ENCODE data around the gene KLHDC7B. TPM values are rescaled to one million over a fixed set of nuclear protein-coding genes. Genes with fewer than 3 reads are reported as not detected.

KLHDC7B gene
- total and polyA plus RNA-seq, 2 donors = 0.11 to 0.33 TPM

DNA sequence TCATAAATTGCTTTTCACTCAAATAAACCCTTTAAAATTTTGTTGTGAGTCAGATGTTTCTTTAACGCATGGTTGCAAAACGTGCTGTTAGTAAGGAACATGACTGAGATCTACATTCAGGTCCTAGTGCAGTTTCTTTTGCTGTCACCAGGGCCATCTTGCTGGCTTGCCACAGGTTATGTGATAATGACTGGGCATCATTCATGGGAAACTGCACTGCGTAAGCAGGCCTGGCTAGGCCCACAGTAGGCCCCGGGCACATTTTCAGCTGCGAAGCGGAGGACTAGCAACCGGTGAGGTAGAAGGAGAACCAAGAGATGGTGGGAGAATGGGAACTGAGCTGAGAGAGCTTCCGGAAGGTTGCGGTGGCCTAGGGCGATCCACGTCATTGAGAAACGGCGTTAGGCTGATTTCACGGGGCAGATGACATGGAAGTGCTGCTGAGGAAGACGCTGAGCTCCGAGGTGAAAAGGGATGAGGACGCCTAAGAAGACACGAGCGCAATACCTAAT lies 3.2 kb upstream of the KLHDC7B start:
- WGBS = 90% methylated on average over 19 of the region's 19 CpGs
- Histone ChIP-seq H3K27ac (ENCODE audit: low read depth) (no peak overlapping the region), H3K36me3 (ENCODE audit: insufficient read depth) (no peaks in the 10 kb centered on the region), H3K4me1 (ENCODE audit: insufficient read depth) (no peaks in the 10 kb centered on the region), H3K4me3 (ENCODE audit: low read depth, low read length) (no peak overlapping the region)
- DNase-seq (ENCODE audit: extremely low spot score) = no peak

DNA sequence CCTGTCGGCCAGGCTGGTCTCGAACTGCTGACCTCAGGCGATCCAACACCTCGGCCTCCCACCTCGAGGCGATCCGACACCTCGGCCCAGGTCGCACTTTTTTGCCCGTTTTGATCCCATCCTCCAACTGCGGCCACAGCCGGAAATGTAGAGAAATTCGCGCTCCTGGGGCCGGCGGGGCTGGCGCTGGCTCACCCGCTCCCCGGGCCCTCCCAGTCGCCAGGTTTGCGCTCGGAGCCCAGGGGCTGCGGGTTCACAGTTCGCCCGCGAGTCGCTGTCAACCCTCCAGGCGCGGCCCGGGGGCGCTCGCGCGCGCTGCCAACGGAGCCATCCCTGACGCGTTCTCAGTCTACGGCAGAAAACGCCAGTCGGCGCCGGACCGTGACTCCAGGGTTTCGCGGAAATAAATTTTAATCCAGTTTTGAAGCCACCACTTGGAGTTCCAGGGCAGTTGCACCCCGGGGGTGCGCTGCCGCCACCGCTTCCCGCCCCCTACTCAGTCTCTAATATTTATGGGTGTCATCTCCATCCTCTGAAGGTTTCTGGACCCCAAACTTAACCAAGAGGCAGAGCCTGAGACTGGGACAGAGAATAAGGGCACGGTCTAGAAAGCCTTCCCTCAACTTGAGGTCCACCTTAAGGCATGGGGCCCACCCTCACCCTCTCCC lies 1.5 kb upstream of the KLHDC7B start:
- Histone ChIP-seq H3K4me1 (ENCODE audit: insufficient read depth) (no peaks in the 10 kb centered on the region), H3K36me3 (ENCODE audit: insufficient read depth) (no peaks in the 10 kb centered on the region), H3K4me3 (ENCODE audit: low read depth, low read length) (no peak overlapping the region), H3K27ac (ENCODE audit: low read depth) (no peak overlapping the region)
- WGBS = 5% methylated on average over 52 of the region's 52 CpGs
- no peak for DNase-seq (ENCODE audit: extremely low spot score)

DNA sequence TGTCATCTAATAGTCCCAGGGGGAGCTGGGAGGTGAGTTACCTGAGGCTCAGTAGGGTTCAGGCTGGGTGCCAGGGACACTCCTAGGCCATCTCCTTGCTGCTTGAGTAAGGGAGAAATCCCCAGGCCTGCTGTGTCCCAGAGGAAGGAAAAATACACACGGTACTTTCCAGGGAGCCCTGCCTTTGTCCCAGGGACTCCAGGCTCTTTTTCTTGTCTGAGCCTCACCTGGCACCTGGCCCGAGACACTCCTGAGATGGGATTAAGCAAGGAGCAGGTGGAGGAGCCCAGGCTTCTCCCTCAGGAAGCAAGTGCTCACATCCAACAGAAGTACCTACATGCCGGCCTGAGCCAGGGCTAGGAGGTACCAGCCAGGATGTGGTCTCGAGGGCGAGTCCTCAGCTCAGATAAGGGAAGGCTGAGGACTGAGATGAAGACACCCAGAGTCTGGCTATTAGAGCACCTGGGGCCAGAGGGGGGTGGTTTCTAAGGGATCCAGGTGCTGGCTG lies 899 bp upstream of the KLHDC7B start:
- Histone ChIP-seq H3K36me3 (ENCODE audit: insufficient read depth) (no peaks in the 10 kb centered on the region), H3K4me3 (ENCODE audit: low read depth, low read length) (no peak overlapping the region), H3K4me1 (ENCODE audit: insufficient read depth) (no peaks in the 10 kb centered on the region), H3K27ac (ENCODE audit: low read depth) (no peak overlapping the region)
- no peak for DNase-seq (ENCODE audit: extremely low spot score)
- WGBS = 74% methylated on average over 5 of the region's 5 CpGs

DNA sequence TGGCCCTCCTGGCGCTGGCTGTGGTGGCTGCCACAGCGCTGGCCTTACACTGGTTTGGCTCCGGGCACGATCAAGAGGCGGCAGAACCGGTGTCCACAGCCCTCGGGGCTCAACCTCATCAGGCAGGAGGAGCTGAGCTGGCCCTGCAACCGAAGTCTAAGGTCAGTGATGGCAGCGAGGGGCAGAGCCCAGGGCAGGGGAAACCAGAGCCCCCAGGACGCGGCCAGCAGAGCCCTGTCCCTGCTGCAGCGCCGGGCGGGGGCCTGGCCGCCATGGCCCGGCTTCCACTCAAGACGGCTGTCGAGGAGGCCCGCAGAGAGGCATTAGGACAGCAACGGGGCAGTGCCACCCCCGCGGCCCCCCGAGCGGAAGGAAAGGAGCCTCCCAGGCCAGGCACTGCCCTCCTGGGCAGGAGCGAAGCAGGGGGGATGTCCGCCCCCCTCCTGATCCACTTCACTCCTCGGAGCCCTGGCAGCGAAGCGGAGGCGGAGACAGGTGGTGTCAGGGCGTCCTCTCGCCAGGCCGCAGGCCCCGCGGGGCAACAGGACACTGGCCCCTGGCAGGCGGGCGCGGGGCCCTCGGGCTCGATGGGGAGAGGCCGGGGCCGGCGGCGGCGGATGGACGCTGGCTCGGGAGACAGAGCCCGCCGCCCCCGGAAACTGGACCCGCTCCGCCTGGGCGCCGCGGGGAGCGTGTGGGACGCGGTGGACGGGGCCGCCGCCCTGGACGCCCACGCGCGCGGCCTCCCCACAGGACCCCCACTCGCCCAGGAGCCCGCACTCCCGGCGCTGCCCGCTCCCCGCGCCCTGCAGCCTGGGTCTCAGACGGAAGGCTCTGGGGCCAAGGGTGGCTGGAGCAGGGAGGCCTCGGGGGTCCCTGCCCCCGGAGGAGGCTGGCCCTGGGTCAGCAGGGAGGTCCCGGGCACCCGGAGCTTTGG lies 895 bp downstream of the KLHDC7B start:
- H3K36me3 ChIP-seq (ENCODE audit: insufficient read depth) = no peaks in the 10 kb centered on the region
- no peak overlapping the region for H3K27ac ChIP-seq (ENCODE audit: low read depth)
- DNase-seq (ENCODE audit: extremely low spot score) = no peak
- H3K4me3 ChIP-seq (ENCODE audit: low read depth, low read length) = no peak overlapping the region
- 68% methylated on average over 78 of the region's 78 CpGs for WGBS
- no peaks in the 10 kb centered on the region for H3K4me1 ChIP-seq (ENCODE audit: insufficient read depth)

DNA sequence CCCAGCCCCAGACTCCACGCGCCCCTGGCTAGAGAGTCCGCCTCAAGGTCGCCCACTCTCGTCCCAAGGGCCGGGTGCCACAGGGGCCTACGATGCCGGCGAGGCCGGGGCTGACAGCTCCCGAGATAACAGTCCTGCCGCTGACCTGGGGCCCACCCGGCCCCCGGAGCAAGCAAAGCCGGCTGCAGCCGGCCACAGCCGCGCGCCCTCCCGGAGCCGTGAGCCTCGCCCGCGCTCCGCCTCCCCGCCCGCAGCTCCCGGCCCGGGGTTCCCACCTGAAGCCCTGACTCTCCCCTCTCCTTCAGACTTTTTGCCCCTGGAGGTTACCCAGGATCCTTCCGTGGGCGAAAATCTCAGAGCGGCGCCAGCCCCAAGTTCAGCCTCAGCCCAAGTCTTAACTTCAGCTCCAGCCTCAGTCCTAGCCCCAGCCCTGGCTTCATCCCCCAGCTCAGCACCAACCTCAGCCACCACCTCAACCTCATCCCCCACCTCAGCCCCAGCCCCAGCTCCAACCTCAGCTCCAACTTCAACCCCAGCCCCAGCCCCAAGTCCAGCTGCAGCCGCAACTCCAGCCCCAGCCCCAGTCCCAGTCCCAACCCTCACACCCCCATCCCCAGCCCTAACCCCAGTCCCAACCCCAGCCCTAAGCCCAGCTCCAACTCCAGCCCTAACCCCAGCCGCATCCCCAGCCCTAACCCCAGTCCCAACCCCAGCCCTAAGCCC lies 1.7 kb downstream of the KLHDC7B start:
- no peak for DNase-seq (ENCODE audit: extremely low spot score)
- Histone ChIP-seq H3K4me3 (ENCODE audit: low read depth, low read length) (no peak overlapping the region), H3K4me1 (ENCODE audit: insufficient read depth) (no peaks in the 10 kb centered on the region), H3K36me3 (ENCODE audit: insufficient read depth) (no peaks in the 10 kb centered on the region), H3K27ac (ENCODE audit: low read depth) (no peak overlapping the region)
- 19% methylated on average over 35 of the region's 35 CpGs for WGBS

DNA sequence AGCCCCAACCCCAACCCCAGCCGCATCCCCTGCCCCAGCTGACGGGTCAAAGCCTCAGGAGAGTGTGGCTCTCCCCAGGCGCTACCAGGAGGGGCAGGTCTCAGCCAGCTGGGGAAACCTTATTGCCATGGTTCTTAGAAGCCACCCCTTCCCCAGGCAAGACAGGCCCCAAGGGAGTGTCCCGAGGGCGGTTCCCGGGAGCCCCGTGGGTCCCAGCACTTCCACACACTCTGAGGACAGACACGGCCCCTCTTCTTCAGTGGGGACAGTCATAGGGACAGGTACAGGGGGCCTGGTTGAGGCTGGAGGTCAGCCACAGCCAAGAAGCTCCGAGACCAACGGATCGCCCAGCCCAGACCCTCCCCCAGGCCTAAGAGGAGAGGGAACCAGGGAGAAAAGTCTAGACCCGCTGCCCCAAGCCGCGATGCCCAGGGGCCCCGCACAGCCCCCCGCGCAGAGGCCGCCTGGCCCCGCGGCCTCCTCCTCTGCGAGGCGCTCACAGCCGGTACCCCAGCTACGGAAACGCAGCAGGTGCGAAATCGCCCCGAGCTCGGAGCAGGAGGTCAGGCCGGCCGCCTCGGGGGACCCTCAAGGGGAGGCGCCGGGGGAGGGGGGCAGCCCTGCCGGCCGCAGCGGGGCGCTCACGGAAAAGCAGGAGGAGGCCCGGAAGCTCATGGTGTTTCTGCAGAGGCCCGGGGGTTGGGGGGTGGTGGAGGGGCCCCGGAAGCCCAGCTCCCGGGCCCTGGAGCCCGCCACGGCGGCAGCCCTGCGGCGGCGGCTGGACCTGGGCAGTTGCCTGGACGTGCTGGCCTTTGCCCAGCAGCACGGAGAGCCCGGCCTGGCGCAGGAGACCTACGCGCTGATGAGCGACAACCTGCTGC lies 2.6 kb downstream of the KLHDC7B start:
- DNase-seq (ENCODE audit: extremely low spot score) = no peak
- Histone ChIP-seq H3K27ac (ENCODE audit: low read depth) (no peak overlapping the region), H3K4me3 (ENCODE audit: low read depth, low read length) (peak overlapping the region; percentile 12), H3K36me3 (ENCODE audit: insufficient read depth) (no peaks in the 10 kb centered on the region), H3K4me1 (ENCODE audit: insufficient read depth) (no peaks in the 10 kb centered on the region)
- 7% methylated on average over 56 of the region's 56 CpGs for WGBS

DNA sequence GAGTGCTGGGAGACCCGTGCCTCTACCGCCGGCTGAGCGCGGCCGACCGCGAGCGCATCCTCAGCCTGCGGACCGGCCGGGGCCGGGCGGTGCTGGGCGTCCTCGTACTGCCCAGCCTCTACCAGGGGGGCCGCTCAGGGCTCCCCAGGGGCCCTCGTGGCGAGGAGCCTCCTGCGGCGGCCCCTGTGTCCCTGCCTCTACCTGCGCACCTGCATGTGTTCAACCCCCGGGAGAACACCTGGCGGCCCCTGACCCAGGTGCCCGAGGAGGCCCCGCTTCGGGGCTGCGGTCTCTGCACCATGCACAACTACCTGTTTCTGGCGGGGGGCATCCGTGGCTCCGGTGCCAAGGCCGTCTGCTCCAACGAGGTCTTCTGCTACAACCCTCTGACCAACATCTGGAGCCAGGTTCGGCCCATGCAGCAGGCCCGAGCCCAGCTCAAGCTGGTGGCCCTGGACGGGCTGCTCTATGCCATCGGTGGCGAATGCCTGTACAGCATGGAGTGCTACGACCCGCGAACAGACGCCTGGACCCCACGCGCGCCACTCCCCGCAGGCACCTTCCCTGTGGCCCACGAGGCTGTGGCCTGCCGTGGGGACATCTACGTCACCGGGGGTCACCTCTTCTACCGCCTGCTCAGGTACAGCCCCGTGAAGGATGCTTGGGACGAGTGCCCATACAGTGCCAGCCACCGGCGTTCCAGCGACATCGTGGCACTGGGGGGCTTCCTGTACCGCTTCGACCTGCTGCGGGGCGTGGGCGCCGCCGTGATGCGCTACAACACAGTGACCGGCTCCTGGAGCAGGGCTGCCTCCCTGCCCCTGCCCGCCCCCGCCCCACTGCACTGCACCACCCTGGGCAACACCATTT lies 3.5 kb downstream of the KLHDC7B start:
- no peak for DNase-seq (ENCODE audit: extremely low spot score)

DNA sequence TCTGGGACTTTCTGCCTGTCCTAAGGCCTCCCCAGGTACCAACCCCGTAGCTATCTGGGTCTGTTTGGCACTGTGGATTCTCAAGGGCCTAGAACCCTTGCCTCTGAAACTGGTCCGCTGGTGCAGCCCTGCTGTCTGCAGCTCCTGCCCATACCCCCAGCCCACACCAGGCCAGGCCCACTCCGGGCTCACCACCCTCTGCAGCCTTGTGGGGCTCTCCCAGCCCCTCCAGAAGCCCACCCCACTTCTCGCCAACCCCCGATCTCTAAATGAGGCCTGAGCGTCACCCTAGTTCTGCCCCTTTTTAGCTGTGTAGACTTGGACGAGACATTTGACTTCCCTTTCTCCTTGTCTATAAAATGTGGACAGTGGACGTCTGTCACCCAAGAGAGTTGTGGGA lies 4.7 kb downstream of the KLHDC7B start:
- no peak overlapping the region for H3K27ac ChIP-seq (ENCODE audit: low read depth)
- WGBS = 87% methylated on average over 8 of the region's 8 CpGs
- H3K36me3 ChIP-seq (ENCODE audit: insufficient read depth) = no peaks in the 10 kb centered on the region
- no peak for DNase-seq (ENCODE audit: extremely low spot score)
- H3K4me1 ChIP-seq (ENCODE audit: insufficient read depth) = no peaks in the 10 kb centered on the region
- no peak overlapping the region for H3K4me3 ChIP-seq (ENCODE audit: low read depth, low read length)

More for the DNA sequence above, 3.5 kb downstream of the KLHDC7B start:
- Histone ChIP-seq H3K4me3 (ENCODE audit: low read depth, low read length) (peak overlapping the region; percentile 12), H3K4me1 (ENCODE audit: insufficient read depth) (no peaks in the 10 kb centered on the region), H3K36me3 (ENCODE audit: insufficient read depth) (no peaks in the 10 kb centered on the region), H3K27ac (ENCODE audit: low read depth) (no peak overlapping the region)
- 65% methylated on average over 68 of the region's 68 CpGs for WGBS

DNA sequence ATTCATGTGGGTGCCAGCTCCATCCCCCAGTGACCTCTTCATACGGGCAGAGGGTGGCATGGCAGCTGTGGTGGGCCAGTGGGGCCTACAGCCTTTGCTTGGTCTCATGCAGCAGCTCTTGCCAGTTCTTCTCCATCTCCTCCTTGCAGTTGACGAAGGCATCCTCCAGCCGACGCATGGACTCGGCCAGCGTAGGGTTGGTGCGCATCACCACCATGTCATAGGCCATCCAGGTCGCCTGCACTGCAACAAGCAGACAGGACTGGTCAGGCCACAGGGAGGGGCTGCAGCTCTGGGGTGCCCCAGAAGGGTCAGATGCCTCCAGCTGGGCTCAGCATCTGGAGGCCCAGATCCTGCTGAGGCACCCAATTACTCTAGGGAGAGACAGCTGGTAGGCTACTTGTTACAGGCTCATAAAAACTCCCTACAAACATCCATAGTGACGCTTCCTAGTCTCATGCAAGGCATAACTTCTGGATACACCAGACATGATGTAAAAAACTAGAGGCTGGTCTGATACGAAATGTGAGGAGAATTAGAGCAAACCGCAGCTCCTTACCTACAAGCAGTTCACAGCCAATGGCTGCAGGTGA lies 5.6 kb downstream of the KLHDC7B start:
- DNase-seq (ENCODE audit: extremely low spot score) = no peak
- Histone ChIP-seq H3K36me3 (ENCODE audit: insufficient read depth) (no peaks in the 10 kb centered on the region), H3K27ac (ENCODE audit: low read depth) (no peak overlapping the region), H3K4me3 (ENCODE audit: low read depth, low read length) (no peak overlapping the region), H3K4me1 (ENCODE audit: insufficient read depth) (no peaks in the 10 kb centered on the region)
- 88% methylated on average over 11 of the region's 11 CpGs for WGBS

DNA sequence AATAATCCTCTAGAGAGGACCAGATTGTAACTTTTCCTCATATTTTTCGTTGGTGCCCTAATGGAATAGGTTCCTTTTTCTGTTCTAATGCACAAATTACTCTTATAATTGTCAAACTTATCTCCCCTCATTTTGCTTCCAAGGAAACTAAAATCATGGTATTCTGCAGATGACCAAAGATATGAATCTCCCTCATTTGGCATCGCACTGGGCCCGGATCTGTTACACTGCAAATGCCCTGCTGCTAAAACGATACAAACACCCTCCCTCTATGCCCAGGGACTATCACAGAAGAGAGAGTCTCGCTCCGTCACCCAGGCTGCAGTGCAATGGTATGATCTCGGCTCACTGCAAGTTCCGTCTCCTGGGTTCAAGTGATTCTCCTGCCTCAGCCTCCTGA lies 7.6 kb downstream of the KLHDC7B start:
- H3K4me1 ChIP-seq (ENCODE audit: insufficient read depth) = no peaks in the 10 kb centered on the region
- no peaks in the 10 kb centered on the region for H3K36me3 ChIP-seq (ENCODE audit: insufficient read depth)
- no peak overlapping the region for H3K4me3 ChIP-seq (ENCODE audit: low read depth, low read length)
- no peak overlapping the region for H3K27ac ChIP-seq (ENCODE audit: low read depth)
- DNase-seq (ENCODE audit: extremely low spot score) = no peak
- 85% methylated on average over 8 of the region's 8 CpGs for WGBS

DNA sequence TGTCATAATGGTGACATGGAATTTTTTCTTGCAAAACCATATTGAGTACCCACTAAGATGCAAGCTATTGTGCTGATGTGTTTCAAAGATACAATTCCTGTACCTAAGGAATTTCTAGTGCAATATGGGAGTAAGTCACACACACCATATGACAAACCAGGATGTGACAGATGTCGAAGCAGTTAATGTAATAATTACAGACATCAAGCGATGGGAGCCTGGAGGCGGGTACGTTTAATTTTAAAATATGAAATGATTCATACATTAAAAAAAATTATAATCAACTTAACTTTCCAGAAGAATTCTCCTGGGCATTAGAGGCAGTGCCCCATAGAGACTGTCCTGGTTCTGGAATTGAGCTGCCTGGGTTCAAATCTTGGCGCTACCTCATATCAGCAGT lies 11.0 kb downstream of the KLHDC7B start:
- WGBS = 85% methylated on average over 5 of the region's 5 CpGs
- DNase-seq (ENCODE audit: extremely low spot score) = no peak
- no peaks in the 10 kb centered on the region for H3K36me3 ChIP-seq (ENCODE audit: insufficient read depth)
- H3K27ac ChIP-seq (ENCODE audit: low read depth) = no peak overlapping the region
- H3K4me1 ChIP-seq (ENCODE audit: insufficient read depth) = no peaks in the 10 kb centered on the region
- no peak overlapping the region for H3K4me3 ChIP-seq (ENCODE audit: low read depth, low read length)

DNA sequence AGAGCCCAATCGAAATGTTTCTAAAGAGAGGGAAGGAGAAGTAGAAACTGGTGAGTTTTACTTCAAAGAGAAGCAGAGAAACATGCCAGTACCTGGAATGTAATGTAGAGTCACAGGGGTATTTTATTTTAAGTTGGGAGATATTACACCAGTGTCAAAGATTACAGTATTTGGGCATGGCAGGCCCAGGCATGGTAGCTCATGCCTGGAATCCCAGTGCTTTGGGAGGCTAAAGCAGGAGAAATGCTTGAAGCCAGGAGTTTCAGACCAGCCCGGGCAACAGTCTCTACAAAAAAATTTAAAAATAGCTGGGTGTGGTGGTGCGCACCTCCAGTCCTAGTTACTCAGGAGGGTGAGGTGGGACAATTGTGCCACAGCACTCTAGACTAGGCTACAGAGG lies 14.3 kb downstream of the KLHDC7B start:
- no peaks in the 10 kb centered on the region for H3K4me1 ChIP-seq (ENCODE audit: insufficient read depth)
- H3K4me3 ChIP-seq (ENCODE audit: low read depth, low read length) = no peak overlapping the region
- H3K27ac ChIP-seq (ENCODE audit: low read depth) = no peak overlapping the region
- no peaks in the 10 kb centered on the region for H3K36me3 ChIP-seq (ENCODE audit: insufficient read depth)
- WGBS = 85% methylated on average over 3 of the region's 3 CpGs
- DNase-seq (ENCODE audit: extremely low spot score) = no peak
